GM19324 (cell line): ENCODE measurements around the gene SLIT1.
A peak's percentile ranks its signal among the peaks of the same experiment; 100 is the strongest.

Source experiments
- ATAC-seq: cut with Tn5 transposase; IDR thresholded peaks from one replicate; pipeline ENCODE4 v1.9.1; 2021; ENCODE audit warnings: mild to moderate bottlenecking, moderate library complexity; ENCODE audit not compliant: unreplicated experiment, low FRiP score

SLIT1 gene

DNA sequence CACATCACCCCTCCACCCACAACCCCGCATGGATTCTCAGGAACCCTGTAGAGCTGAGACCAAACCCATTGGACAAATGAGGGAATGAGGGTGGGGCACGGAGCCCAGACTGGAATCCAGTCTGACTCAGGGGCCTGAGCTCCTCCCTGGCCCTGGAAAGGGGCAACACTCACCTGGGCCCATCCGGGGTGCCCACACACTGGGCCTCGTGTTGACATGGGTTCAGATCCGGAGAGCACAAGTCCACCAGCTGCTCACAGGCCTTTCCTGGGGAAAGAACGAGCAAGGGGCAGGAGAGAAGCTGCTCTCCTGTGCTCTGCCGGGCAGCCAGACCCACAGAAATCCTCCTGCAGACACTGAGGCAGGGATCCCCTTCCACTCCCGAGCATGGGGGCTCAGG, 172.2 kb downstream of the SLIT1 start:
- no peak for ATAC-seq

DNA sequence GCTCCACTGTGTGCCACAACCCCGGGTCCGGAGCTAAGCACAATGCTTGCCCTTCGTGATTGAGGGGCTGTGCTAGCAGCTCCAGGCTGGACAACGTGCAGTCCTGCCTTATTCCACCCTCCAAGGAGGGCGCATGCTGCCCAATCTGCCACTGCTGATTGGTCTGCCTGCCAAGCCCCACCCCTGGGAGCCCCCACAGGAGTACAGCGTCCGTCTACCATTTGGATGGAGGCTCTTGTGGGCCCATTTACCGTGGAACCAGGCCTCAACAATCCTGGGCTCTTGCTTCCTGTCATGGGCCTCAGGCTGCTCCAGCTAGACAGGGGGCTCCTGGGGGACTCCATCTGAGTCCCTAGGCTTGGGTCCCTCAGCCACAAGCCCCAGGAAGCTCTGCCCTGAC, 173.3 kb downstream of the SLIT1 start:
- no peak for ATAC-seq

DNA sequence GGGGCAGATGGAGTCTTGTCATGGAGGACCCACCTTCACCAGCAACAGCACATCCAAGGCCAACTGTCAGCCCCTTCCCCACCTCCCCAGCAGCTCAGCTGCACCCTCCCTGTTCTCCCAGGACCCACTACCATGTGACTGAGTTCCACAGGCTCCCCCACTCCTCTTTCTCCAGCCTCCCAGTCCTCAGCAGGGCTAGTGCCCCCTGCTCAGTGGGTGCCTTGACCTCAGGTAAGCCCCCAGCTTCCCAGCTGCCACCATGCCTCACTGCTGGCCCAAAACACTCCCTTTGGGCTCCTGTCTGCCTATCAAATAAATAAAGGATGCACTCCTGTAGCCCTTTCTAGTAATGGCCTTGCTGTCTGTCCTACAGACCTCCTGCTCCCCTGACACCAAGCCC, 174.4 kb downstream of the SLIT1 start:
- ATAC-seq, result no peak

DNA sequence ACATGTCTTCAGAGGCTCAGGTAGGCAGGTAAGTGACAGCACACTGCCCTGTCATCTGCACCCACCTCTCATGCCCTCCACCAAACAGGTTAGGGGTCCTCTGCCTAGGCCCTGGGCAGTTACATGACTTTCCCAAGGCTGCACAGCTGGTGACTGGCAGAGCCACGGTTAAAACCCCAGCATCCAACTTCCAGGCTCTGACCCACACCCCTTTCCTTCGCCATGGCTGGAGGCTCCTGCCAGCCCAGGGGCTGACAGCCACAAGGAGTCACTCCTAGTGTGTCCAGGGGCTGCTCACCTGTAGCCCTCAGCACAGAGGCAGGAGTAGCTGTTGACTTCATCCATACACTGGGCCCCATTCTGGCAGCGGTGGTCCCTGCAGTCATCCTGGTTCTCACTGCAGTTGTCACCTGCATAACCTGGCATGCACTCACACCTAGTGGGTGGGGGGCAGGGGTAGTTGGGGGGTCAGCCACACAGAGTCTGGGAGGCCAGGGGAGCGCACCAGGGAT, 175.0 kb downstream of the SLIT1 start:
- no peak for ATAC-seq

DNA sequence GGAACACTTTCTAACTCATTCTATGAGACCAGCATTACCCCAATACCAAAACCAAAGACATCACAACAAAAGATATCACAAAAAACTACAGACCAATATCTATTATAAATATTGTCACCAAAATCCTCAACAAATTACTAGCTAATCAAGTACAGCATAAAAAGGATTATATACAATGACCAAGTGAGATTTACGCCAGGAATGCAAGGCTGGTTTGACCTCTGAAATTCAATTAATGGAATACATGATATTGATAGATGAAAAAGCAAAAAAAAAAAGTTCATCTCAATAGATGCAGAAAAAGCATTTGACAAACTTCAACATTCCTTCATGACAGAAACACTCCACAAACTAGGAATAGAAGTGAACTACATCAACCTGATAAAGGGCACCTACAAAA, 178.3 kb downstream of the SLIT1 start:
- no peak for ATAC-seq

DNA sequence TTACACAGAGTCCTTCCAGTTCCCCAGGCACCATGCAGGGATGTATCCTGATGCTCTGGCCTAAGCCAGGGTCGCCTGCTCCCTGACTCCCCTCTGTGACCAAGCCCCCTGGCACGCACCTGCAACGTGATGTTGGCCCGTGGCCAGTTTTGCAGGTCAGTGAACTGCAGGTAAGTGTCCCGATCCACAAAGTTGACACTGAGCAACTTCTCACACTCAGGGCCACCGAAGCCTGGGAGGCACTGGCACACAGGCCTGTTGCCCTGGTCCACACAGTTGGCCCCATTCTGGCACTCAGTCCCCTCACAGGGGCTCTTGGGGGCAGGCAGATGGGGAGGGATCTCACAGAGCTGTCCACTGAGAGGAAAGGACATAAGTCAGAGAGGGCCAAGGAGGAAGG, 179.4 kb downstream of the SLIT1 start:
- no peak for ATAC-seq

DNA sequence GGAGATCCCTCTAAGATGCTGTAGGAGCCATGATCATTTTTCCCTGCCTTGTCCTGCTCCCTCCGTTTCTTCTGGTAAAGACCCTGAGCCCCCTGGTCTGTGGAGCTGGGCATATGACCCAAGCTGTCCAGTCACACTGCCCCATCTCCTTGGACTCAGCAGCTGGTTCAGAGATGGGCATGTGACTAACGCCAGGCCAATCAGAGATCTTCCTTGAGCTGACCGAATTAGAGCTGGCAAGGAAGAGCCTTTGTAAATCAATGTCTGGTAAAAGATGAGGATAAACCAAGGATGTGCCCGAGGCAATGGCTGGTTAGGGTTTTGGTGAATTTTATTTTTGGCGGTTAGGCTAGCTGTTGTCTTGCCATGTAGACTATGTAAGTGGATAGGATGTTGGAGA, 180.4 kb downstream of the SLIT1 start:
- no peak for ATAC-seq

DNA sequence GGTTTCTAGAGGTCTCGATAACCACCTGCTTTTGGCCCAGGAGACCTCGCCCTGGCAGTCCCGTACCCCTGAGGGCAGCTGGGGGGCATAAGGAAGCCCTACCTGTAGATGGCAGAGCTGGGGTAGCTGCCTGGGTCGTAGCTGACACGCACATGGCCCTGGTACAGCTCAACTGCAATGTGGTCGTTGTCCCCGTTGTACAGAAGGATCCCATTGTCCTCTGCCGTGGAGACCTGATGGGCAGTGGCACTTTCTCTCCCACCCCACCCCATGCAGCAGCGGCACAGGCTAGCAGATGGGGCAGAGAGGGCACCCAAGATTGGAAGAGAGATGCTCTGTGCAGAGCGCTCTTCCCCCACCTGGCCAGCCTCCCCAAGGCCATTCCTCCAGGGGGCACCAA, 181.2 kb downstream of the SLIT1 start:
- ATAC-seq, result no peak

DNA sequence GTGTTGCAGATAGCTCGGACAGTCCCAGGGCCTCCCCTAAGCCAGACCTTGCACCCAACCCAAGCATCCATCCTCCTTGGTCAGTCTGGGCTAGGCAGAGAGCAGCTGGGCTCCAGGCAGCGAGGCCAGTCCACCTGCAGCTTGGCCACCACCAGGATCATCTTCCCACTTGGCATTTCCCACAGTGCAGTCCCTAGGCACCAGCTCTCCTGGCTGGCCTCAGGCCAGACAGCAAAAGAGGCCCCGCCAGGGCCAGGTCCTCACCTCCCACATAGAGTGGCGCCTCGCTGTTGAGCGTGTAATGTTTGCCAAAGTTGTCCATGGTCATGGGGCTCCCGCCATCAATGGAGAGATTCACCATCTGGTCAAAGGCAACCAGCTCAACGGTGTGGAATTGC, 182.0 kb downstream of the SLIT1 start:
- ATAC-seq, result no peak

DNA sequence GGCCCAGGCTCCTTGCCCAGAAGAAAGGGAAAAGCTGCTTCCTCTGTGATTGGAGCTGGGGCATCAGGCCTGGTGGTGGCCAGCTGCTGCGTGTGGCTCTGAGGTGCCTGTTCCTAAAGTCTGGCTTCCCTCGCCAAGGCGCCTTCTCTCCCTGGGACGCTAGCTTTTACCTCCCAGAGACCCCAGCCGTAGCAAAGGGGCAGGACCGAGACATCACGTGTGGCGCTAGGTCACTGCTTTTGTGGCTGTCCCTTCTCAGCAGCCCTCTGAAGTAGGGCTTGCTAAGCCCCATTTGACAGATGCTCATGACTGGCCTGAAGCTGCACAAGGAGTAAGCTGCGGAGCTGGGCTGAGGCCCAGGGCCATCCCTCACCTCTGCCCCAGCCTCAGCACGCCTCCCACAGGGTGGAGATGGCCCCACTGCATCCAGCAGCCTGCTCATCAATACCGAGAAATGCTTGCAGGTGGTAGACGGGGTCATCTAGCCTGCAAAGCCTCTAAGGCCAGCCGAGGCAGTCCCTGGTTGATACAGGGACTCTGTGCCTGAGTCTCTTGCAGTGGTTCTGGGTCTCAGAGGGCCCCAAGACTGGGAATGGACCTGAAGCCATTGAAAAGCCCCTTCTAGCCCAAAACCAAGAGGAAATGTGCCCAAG, 182.5 kb downstream of the SLIT1 start:
- no peak for ATAC-seq

DNA sequence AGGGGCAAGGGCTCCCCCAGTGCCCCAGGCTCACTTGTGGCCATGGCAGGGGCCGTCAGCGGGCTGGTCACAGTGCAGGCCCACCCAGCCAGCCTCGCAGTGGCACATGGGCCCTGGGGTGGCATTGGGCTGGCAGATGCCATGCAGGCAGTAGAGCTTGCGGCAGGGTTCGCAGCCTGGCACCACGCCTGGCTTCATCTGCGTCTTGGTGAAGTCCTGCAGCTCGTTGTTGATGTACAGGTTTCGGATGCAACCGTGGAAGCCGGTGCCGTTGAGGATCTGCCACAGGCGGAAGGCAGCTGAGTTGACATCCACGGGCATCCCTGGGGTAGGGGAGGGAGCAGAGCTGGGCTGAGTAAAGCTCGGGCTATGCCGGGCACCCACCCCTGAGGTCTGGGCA, 183.1 kb downstream of the SLIT1 start:
- no peak for ATAC-seq

DNA sequence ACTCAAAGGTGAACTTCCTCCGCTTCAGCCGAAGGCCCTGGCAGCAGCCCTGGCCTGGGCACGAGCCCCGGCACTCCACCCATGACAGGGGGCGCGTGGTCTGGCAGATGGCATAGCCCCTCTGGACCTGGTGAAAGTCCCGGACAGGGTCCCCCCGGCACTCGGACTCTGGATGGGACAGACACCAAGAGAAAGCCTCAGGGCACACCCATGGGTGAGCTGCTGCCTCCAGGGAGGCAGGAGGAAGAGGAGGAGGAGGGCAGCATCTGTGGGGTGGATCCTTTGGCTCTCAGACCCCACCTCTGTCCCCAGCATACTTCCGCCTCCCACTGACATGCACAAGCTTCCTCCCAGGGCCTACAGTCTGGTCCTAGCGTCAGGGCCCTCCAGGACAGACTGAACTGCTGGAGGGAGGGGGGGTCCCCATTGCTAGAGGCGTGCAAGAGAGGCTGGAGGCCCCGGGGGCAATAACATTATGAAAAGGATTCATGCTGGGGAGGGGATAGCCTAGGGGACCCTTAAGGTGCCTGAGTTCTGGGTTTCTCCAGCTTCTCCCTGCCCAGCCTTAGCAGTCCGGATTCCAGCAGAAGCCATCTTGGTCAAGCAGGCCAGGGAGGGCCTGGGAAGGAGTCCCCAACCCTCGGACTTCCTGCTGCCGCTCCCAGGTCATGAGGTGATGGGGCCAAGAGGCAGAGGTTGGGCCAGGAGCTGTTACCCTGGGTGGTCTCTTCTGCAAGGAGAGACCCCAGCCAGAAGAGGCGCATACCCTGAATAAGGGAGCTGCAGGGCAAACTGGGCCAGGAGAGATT, 184.4 kb downstream of the SLIT1 start:
- no peak for ATAC-seq

DNA sequence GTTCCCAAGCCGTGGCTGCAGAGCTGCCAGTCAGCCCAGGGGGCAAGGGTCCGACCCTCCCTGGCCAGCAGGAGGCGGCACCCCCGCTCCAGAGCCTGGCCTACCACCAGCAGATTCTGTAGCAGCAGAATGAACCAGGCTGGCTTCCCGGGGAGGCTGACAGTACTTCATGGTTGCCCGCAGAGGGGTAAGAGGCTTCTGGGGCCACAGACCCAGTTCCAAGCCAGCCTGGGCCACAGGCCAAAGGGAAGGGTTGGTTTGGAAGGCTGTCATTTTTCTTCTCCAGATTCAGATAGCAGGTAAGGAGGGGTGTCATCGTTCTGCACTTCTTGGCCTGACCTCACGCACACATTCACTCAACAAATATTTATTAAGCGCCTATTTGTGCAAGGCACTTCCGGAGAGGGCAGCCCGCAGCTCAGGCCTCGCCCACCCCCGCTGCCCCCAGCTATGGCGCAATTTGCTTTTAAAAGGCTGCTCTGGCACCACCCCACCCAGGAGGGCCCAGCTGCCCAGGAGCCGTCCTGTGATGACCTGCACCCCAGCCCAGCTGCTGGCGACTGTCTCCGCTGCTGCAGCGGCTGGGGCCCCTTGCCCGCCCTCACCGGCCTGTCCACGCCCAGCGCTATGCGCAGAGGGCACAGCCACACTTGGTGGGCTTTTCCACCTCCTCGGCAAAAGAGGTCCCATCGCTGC, 185.1 kb downstream of the SLIT1 start:
- no peak for ATAC-seq

DNA sequence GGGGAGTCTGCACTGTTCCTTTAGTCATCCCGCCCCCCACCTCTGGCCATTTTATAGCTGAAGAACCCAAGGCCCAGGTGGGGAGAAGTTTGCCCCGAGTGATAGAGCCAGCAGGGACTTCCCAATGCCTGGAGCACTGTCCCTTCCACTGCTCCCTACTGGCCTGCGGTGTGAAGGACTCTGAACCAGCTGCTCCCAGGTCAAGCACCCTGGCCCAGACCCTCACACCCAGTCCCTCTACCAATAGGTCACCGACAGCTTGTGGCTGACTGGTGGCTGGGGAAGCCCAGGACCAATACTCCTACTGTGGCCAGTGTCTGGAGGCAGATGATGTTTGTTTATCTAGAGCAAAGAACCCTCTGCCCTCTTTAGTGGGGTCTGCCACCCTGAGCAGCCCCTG, 185.8 kb downstream of the SLIT1 start:
- no peak for ATAC-seq

DNA sequence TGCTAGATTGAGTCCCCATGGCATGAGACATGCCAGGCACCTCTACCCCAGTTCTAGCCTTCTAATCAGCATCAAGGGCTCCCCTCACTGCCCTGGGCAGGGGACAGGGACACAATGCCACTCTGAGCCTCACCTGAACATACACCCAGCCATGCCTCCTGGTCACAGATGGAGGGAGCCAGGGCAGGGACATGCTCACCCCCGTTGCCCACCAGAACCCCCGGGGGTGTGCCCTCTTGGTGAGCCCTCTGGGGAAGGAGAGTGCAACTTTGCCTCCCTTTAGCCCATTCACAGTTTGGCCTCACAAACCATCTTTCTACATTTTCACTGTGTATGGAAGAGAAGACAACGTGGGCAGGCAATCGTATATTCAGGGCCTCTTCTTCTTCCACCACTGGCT, 186.4 kb downstream of the SLIT1 start:
- no peak for ATAC-seq

DNA sequence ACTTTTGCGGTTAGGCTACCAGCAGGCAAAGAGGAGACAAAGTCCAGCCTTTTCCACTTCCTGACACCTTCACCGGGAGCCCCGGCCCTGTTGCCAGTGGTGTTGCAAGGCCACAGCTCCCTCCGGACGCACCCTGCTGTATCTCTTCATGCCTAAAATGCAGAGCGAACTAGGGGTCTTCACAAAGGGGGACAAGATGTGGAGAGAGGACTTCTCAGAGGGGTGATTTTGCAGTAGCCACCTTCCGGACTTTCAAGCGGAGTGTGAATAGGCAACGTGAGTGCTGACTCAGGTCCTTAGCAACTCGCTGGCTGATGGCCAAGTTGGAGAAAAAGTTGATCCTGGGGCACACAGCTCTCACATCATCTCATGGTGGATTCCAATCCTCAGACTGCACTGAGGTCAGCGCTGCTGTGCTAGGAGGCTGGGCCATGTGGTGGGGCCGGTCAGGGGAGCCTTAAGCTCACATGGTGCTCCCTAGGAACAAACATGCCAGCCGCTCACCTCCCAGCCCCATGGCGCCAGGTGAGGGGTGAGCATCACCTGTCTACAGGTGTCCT, 187.3 kb downstream of the SLIT1 start:
- no peak for ATAC-seq

DNA sequence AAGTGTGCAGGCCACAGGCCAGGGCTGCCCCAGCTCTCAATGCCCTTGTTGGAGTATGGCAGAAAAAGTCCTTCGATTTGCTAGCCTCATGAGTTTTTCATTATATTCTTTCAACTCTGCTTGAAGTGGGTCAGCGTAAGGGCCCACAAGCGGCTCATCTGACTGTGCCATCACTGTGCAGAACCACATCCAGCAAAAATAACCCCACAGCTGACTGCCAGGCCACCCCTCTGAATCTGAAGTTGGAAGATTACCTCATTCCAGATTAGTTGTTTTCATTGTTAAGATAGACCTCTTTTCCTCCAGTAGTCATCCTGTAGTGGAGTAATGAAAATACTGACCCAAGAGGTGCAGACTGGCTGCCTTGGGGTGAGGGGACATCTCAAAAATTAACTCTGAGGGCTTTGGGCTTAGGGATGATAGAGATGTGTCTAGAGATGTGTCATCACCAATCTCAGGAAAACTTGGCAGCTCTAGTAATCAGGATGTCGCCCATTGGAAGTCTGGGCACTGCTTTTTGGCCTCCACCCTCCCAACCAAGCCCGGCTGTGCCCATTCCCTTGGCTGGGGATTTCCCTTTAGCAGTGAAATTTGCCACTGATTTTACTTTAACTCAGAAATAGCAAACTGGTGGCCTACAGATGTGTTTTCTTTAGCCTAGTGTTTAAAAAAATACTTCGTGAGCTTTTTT, 189.3 kb downstream of the SLIT1 start:
- ATAC-seq, result no peak

DNA sequence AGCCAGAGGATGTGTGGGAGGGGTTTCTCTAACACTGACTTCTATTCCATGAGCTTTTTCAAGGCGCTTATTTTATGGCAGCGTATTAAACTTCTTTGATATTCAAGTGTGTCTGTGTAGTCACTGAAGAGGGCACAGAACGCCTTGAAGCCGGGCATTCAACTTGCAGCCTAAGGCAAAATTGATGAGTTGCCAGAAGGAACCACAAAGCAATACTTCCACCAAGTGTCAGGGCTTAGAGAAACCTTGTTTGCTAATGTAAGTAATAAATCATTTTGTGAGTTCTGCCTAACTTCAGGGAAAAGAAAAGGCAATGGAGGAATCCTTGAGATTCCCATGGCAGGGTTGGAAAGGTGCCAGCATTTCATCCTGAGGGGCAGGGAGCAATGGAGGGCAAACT, 189.9 kb downstream of the SLIT1 start:
- ATAC-seq, result no peak

DNA sequence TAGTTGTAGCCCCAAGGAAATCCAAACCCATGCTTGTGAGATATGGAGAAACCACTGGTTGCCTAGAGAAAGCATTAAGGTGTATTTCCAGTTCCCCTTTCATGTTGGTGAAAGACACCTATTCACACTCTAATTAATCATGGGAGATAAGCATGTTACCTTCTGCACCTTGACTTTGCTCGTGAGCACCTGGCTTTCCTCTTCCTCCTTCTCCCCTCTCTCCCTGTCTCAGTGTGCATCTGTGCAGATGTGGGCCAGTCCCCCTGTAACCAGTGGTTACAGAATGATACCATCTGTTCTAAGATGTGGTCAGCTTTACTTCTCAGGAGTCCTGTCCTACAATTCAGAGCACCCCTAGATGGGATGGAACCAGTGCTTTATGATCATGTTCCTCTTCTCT, 193.0 kb downstream of the SLIT1 start:
- ATAC-seq, result peak; percentile 52

DNA sequence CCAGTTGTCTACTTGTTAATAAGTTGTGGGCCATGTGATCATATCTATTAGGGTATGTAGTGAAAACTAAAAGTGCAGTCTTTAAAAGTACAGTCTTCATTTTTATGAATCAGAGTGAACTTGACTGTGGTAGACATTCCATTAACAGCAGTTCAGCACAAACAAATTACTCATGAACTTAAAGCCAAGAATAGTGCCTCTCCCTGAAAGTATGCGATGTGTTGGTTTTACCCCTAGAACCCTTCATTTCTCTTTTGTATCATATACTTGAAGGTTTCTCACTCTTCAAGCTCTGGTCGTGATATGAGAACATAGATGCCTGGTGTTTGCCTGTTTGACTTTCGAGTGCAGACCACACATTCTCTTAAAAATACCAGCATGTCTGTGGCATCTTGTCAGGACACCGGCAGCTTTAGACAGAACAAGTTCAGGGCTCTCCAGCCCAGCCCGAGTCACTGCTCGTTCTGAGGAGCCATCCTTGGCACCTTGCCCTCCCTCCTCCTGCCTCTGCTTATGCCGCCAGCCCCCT, 194.4 kb downstream of the SLIT1 start:
- ATAC-seq, result no peak
